Kidney epithelial cell (primary cell): ENCODE results near the gene C1orf116. TPM values are rescaled to one million over a fixed set of nuclear protein-coding genes. Genes with fewer than 3 reads are reported as not detected.

Experiments
- DNase-seq: peaks from one replicate; pipeline ENCODE4 v3.0.0-alpha.2; 2010; ENCODE audit warnings: low read depth
- H3K27me3 ChIP-seq: 2 replicates; pipeline ENCODE4 v1.6.0; 2011; ENCODE audit warnings: low read length; ENCODE audit not compliant: control insufficient read depth, insufficient read depth
- H3K36me3 ChIP-seq: 2 replicates; pipeline ENCODE4 v1.5.1; 2011; ENCODE audit warnings: low read length; ENCODE audit not compliant: control insufficient read depth, insufficient read depth
- H3K4me3 ChIP-seq: 2 replicates; pipeline ENCODE4 v1.5.1; 2011; ENCODE audit warnings: low read depth, mild to moderate bottlenecking, control low read depth, low read length
- CTCF ChIP-seq: IDR thresholded peaks from 2 replicates; pipeline ENCODE4 v1.5.1; 2011; ENCODE audit warnings: mild to moderate bottlenecking, moderate library complexity, low read length, control low read depth, inconsistent platforms; ENCODE audit not compliant: insufficient read depth, poor library complexity, severe bottlenecking
- total RNA-seq: library from RNA; depleted of rRNA; stranded (reverse); fragments of >200 nt; gene quantifications from 2 replicates; pipeline ENCODE4 v1.2.3, GENCODE V29; 2015

C1orf116 gene
- total RNA-seq, 1 donor from 2014 or later: 34.1 TPM

GRCh38 chr1:207002724-207003146 lies 29.8 kb downstream of the C1orf116 start:
- TF ChIP-seq CTCF: no peak

DNA sequence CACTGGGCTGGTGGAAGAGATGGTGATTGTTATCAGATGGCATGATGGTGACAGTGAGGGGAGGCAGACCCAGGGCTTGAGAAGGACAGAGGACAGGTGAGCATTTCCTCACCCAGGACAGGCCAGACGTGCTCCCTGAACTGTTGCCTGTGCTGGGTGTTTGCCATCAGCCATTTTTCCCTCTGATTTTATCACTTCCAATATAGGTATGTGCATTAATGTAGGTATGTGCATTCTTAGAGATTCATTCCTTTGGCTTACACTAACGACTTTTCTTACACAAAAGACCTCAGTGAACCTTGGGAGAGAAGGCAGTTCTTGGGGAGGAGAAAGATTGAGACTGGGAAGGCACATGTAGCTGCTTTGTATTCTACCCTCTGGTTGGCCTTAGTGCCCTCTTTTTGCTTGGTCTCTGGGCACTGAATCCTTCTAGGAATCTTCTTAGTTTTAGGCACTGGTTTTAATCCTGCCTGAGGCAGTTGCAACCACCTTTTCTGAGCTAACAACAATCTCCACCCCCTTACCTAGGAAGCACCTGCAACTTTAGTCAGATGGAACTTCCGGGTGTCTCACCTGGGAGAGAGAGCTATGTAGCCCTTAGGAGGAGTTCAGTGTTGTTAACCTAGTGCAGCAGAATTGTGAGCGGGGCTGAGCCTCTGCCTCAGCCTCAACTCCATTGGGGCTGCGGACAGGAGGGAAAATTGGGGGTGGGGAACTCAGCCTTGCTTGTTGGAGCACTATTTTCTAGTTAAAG lies 30.9 kb downstream of the C1orf116 start:
- TF ChIP-seq CTCF: no peak
- H3K4me3 ChIP-seq: no peak overlapping the region
- no peaks in the 10 kb centered on the region for H3K36me3 ChIP-seq
- no peak for DNase-seq
- no peaks in the 10 kb centered on the region for H3K27me3 ChIP-seq

More at GRCh38 chr1:207002724-207003146, 29.8 kb downstream of the C1orf116 start:
- Histone ChIP-seq H3K27me3 (no peaks in the 10 kb centered on the region), H3K36me3 (no peaks in the 10 kb centered on the region), H3K4me3 (no peak overlapping the region)
- DNase-seq: no peak

DNA sequence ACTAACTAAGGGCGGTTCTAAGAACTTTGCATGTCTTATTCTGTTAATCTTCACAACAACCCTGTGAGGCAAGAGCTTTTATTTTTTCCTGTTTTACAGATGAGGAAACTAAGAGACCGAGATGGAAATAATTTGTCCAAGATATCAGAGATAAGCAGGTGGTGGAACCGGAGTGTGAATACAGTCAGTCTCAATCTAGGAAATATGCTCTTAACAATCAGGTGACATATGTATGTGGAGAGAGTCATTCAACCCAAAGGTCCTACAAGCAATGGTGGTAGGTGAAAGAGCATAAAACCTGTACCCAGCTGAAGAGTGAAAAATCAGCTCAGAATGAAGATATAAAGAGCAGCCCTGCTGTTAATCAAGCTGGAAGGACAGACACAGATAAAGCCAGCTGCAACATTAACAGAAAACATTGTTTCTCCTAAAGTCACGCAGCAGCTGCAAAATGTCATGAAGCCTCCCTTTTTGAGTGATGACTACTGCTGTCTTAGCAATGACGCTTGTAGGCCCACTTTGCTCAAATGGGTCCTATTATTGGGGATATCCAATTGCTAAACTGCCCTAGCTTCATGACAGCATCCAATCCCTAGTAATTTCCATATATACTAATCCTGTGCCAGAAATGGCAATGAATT lies 31.8 kb downstream of the C1orf116 start:
- Histone ChIP-seq H3K36me3 (no peaks in the 10 kb centered on the region), H3K4me3 (no peak overlapping the region), H3K27me3 (no peaks in the 10 kb centered on the region)
- TF ChIP-seq CTCF: no peak
- no peak for DNase-seq

DNA sequence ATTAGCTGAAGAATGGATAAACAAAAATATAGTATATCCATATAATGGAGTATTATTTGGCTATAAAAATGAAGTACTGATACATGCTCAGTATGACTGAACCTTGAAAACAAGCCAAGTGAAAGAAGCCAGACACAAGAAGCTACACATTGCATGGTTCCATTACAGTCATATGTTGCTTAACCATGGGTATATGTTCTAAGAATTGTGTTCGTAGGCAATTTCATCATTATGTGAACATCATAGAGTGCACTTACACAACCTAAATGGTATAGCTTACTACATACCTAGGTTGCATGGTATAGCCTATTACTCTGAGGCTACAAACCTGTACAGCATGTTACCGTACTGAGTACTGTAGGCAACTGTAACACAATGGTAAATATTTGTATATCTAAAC lies 33.7 kb downstream of the C1orf116 start:
- no peak for DNase-seq
- Histone ChIP-seq H3K36me3 (no peaks in the 10 kb centered on the region), H3K27me3 (no peaks in the 10 kb centered on the region), H3K4me3 (no peak overlapping the region)
- no peak for TF ChIP-seq CTCF

DNA sequence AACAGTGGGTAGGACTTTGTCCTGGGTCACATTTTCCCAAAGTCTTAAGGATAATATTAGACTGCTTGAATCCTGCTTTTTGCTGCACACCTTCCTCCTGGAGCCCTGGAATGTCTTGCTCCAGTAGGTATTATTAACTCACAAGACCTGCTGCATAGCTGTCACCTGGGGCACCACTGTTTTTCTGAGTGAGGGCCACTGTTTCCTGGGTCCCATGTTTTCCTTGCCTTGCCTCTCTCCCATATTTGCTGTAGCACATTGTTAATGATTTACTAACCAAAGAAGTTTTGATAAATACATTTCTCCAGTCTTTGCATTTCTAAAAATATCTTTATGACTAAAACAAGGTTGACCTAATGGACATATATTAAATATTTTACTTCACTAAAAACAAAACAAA lies 39.8 kb downstream of the C1orf116 start:
- TF ChIP-seq CTCF: no peak
- no peak for DNase-seq
- H3K4me3 ChIP-seq: no peak overlapping the region
- H3K36me3 ChIP-seq: no peaks in the 10 kb centered on the region
- H3K27me3 ChIP-seq: no peaks in the 10 kb centered on the region

DNA sequence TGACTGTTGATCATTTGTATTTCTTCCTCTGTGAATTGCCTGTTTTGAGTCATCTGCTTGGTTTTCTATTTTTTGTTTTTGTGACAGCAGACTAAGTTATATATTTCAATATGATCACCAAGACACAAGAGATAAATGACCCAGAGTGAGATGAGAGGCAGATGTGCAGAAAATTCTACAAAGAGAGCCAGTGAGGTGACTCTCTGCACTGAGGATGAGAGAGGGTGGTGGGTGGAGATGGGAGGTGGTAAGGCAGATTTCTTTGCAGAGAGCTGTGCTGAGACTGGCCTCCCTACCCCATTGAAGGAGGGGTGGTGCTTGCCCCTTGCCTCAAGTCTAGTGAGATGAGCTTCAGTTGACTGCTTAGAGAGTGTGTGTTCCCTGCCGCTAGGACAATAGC lies 44.7 kb downstream of the C1orf116 start:
- Histone ChIP-seq H3K4me3 (no peak overlapping the region), H3K27me3 (no peaks in the 10 kb centered on the region), H3K36me3 (no peaks in the 10 kb centered on the region)
- no peak for DNase-seq
- TF ChIP-seq CTCF: no peak
